ENCODE data around the gene FBF1. TPM values are rescaled to one million over a fixed set of nuclear protein-coding genes. Genes with fewer than 3 reads are reported as not detected.

FBF1 gene
- total RNA-seq, 2 experiments from 2014 or later: 16.2 to 18.0 TPM

Other genes starting within 250 kb of the FBF1 start
- gene ITGB4, start 219.6 kb downstream of the FBF1 start, total RNA-seq: 1 to 10 TPM in 1 of 2 experiments, under 1 TPM in 1; 0.62 to 1.5 TPM
- 10 to 100 TPM; 50.3 to 63.2 TPM for gene GALK1, start 175.8 kb downstream of the FBF1 start, total RNA-seq
- gene UNK, start 156.2 kb downstream of the FBF1 start, total RNA-seq: 10 to 100 TPM; 24.5 to 33.7 TPM
- gene UNC13D, start 96.6 kb downstream of the FBF1 start, total RNA-seq: 100 to 1,000 TPM; 106 to 133 TPM
- gene WBP2, start 85.7 kb downstream of the FBF1 start, total RNA-seq: 10 to 100 TPM; 68.7 to 74.1 TPM
- gene TRIM47, start 62.5 kb downstream of the FBF1 start, total RNA-seq: 10 to 100 TPM; 13.4 to 19.9 TPM
- gene TRIM65, start 44.1 kb downstream of the FBF1 start, total RNA-seq: 10 to 100 TPM; 28.9 to 31.9 TPM
- gene MRPL38, start 36.2 kb downstream of the FBF1 start, total RNA-seq: 100 to 1,000 TPM in 1 of 2 experiments, 10 to 100 TPM in 1; 98.0 to 115 TPM
- gene ACOX1, start 38.1 kb upstream of the FBF1 start, total RNA-seq: 10 to 100 TPM; 27.7 to 33.1 TPM
- gene TEN1, start 38.2 kb upstream of the FBF1 start, total RNA-seq: 10 to 100 TPM in 1 of 2 experiments, 1 to 10 TPM in 1; 9.8 to 13.6 TPM
- gene CDK3, start 59.8 kb upstream of the FBF1 start, total RNA-seq: 1 to 10 TPM; 5.6 to 6.0 TPM
- under 1 TPM; 0.04 to 0.16 TPM for gene EVPL, start 86.3 kb upstream of the FBF1 start, total RNA-seq
- 100 to 1,000 TPM; 151 to 174 TPM for gene SRP68, start 131.5 kb upstream of the FBF1 start, total RNA-seq
- 1 to 10 TPM; 5.9 to 6.4 TPM for gene GALR2, start 133.7 kb upstream of the FBF1 start, total RNA-seq
- gene ZACN, start 138.1 kb upstream of the FBF1 start, total RNA-seq: 1 to 10 TPM; 4.8 to 5.4 TPM
- gene EXOC7, start 162.7 kb upstream of the FBF1 start, total RNA-seq: 10 to 100 TPM; 73.0 to 77.0 TPM
- gene FOXJ1, start 200.2 kb upstream of the FBF1 start, total RNA-seq: under 1 TPM; 0.47 to 0.53 TPM